Effector memory CD8-positive, alpha-beta T cell (primary cell): ENCODE data around the gene DMAC2L.
"Not testable (repeated sequence)": the region's sequence is repeated elsewhere in the genome, so short reads cannot be mapped to it uniquely, and the experiment has no call there.

Experiments used
- ATAC-seq: fragments of 150-1000 bp; cut with Tn5 transposase; replicated peaks from 2 replicates; pipeline ENCODE4 v1.10.0; 2021; ENCODE audit warnings: mild to moderate bottlenecking, moderate library complexity
- DNase-seq, 3 experiments: peaks; one replicate each; pipeline ENCODE4 v3.0.0; 2021
- H3K27ac Mint-ChIP-seq, 2 donors: one replicate each; pipeline ENCODE4 v1.8.0; 2022; ENCODE audit warnings: mild to moderate bottlenecking in 2 of 2, mixed read lengths in 2 of 2, moderate library complexity in 2 of 2
- H3K27me3 Mint-ChIP-seq, 2 donors: one replicate each; pipeline ENCODE4 v1.8.0; 2022; ENCODE audit warnings: mixed read lengths in 2 of 2
- H3K36me3 Mint-ChIP-seq: one replicate; pipeline ENCODE4 v1.8.0; 2022; ENCODE audit warnings: mild to moderate bottlenecking, moderate library complexity, mixed read lengths; ENCODE audit not compliant: insufficient read depth
- H3K4me1 Mint-ChIP-seq, 2 donors: one replicate each; pipeline ENCODE4 v1.8.0; 2022; ENCODE audit warnings: low read depth in 2 of 2, mixed read lengths in 2 of 2
- H3K4me3 Mint-ChIP-seq, 2 donors: one replicate each; pipeline ENCODE4 v1.8.0; 2022; ENCODE audit warnings: mild to moderate bottlenecking in 2 of 2, mixed read lengths in 2 of 2, moderate library complexity in 2 of 2
- H3K9me3 Mint-ChIP-seq, 2 donors: one replicate each; pipeline ENCODE4 v1.8.0; 2022; ENCODE audit warnings: mixed read lengths in 2 of 2

DMAC2L gene

GRCh38 chr14:50310445-50310844 lies 1.7 kb upstream of the DMAC2L start:
- Mint-ChIP-seq H3K36me3 (peaks cover 18% of the 10 kb centered on the region), H3K27me3 (no peaks in the 10 kb centered on the region), H3K9me3 (no peaks in the 10 kb centered on the region), H3K27ac (no peak overlapping the region), H3K4me1 (peaks cover 17 to 29% of the 10 kb centered on the region in 2 donors), H3K4me3 (peak overlapping the region; percentile 7 to 91)
- ATAC-seq (no peak), DNase-seq (no peak)

- peak overlapping the region; percentile 91 to 94 for H3K4me3 Mint-ChIP-seq
- H3K4me1 Mint-ChIP-seq: peaks cover 21 to 33% of the 10 kb centered on the region in 2 donors
- DNase-seq (no peak), ATAC-seq (no peak)
- no peaks in the 10 kb centered on the region for H3K27me3 Mint-ChIP-seq
- H3K27ac Mint-ChIP-seq: peak overlapping the region; percentile 95 to 98
- peaks cover 18% of the 10 kb centered on the region for H3K36me3 Mint-ChIP-seq
- no peaks in the 10 kb centered on the region for H3K9me3 Mint-ChIP-seq
Observed at GRCh38 chr14:50311337-50311971, 670 bp upstream of the DMAC2L start.

GRCh38 chr14:50312734-50313054 lies 570 bp downstream of the DMAC2L start:
- peaks cover 18% of the 10 kb centered on the region for H3K36me3 Mint-ChIP-seq
- peak overlapping the region; percentile 91 to 94 for H3K4me3 Mint-ChIP-seq
- H3K27me3 Mint-ChIP-seq: no peaks in the 10 kb centered on the region
- peak; percentile 53 for ATAC-seq
- DNase-seq: peak in 1 of 3 experiments; percentile 44
- peaks cover 23 to 42% of the 10 kb centered on the region in 2 donors for H3K4me1 Mint-ChIP-seq
- H3K27ac Mint-ChIP-seq: peak overlapping the region; percentile 95 to 98
- no peaks in the 10 kb centered on the region for H3K9me3 Mint-ChIP-seq

DNA sequence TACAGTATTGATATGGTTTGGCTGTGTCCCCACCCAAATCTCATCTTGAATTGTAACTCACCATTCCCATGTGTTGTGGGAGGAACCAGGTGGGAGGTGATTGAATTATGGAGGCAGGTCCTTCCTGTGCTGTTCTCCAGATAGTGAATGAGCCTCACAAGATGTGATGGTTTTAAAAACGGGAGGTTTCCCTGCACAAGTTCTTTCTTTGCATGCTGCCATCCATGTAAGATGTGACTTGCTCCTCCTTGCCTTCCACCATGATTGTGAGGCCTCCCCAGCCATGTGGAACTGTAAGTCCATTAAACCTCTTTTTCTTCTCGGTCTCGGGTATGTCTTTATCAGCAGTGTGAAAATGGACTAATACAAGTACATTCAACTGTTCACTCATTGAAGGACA lies 2.0 kb downstream of the DMAC2L start:
- Mint-ChIP-seq H3K36me3 (peaks cover 18% of the 10 kb centered on the region), H3K4me1 (peaks cover 23 to 42% of the 10 kb centered on the region in 2 donors), H3K4me3 (peak overlapping the region in 1 of 2 donors; percentile 94)
- not testable (repeated sequence) for H3K27me3 Mint-ChIP-seq, DNase-seq, ATAC-seq, H3K9me3 Mint-ChIP-seq, H3K27ac Mint-ChIP-seq

- Mint-ChIP-seq H3K9me3 (no peaks in the 10 kb centered on the region), H3K27me3 (no peaks in the 10 kb centered on the region), H3K36me3 (peaks cover 11% of the 10 kb centered on the region), H3K4me1 (peaks cover 13 to 25% of the 10 kb centered on the region in 2 donors), H3K27ac (no peak overlapping the region), H3K4me3 (no peak overlapping the region)
- DNase-seq (no peak), ATAC-seq (no peak)
Observed at GRCh38 chr14:50318031-50318626, 6.0 kb downstream of the DMAC2L start.

DNA sequence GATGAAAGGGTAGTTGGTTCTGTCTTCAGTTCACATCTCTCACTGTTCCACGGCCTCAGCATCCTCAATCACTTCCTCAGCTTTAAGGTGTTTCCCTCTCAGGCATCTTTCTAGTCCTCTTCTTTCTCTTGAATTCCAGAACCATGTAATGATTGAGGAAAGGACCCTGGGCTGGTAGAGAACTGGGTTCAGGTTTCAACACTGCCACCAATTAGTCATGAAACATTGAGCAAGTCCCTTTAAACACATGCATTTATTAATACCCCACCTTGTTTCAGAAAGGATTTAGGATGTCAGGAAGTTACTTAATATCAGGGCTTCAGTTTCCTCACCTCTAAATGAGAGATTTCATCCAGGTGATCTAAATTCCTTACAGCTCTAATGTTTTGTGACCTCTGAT lies 7.2 kb downstream of the DMAC2L start:
- no peak for ATAC-seq
- Mint-ChIP-seq H3K27ac (no peak overlapping the region), H3K4me3 (no peak overlapping the region), H3K9me3 (no peaks in the 10 kb centered on the region), H3K27me3 (no peaks in the 10 kb centered on the region), H3K36me3 (peaks cover 16% of the 10 kb centered on the region), H3K4me1 (peaks cover 7 to 15% of the 10 kb centered on the region in 2 donors)
- no peak for DNase-seq

DNA sequence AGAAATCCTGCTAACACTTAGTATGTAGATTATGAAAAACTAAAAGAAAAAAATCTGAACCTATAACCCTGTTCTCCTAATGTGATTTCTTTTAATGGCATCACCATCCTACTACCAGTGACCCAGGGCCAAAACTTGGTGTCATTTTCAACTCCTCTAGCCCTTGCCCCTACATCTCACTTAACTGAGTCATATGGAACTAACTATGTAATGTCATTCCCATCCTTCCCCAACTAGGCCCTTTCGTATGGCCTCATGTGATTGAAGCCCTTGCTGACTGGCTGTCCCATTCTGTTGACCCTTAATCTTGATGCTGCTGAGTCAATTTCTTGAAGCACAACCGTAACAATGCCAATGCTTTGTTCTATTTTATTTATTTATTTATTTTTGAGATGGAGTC lies 7.6 kb downstream of the DMAC2L start:
- Mint-ChIP-seq H3K27me3 (no peaks in the 10 kb centered on the region), H3K4me3 (no peak overlapping the region), H3K9me3 (no peaks in the 10 kb centered on the region), H3K4me1 (peaks cover 6 to 13% of the 10 kb centered on the region in 2 donors), H3K36me3 (peaks cover 14% of the 10 kb centered on the region), H3K27ac (no peak overlapping the region)
- no peak for DNase-seq
- no peak for ATAC-seq

- DNase-seq (no peak), ATAC-seq (no peak)
- H3K27ac Mint-ChIP-seq: no peak overlapping the region
- peaks cover 17% of the 10 kb centered on the region for H3K36me3 Mint-ChIP-seq
- no peaks in the 10 kb centered on the region for H3K9me3 Mint-ChIP-seq
- H3K27me3 Mint-ChIP-seq: no peaks in the 10 kb centered on the region
- no peak overlapping the region for H3K4me3 Mint-ChIP-seq
- peaks cover 6 to 13% of the 10 kb centered on the region in 2 donors for H3K4me1 Mint-ChIP-seq
Observed at GRCh38 chr14:50320283-50320682, 8.2 kb downstream of the DMAC2L start.

DNA sequence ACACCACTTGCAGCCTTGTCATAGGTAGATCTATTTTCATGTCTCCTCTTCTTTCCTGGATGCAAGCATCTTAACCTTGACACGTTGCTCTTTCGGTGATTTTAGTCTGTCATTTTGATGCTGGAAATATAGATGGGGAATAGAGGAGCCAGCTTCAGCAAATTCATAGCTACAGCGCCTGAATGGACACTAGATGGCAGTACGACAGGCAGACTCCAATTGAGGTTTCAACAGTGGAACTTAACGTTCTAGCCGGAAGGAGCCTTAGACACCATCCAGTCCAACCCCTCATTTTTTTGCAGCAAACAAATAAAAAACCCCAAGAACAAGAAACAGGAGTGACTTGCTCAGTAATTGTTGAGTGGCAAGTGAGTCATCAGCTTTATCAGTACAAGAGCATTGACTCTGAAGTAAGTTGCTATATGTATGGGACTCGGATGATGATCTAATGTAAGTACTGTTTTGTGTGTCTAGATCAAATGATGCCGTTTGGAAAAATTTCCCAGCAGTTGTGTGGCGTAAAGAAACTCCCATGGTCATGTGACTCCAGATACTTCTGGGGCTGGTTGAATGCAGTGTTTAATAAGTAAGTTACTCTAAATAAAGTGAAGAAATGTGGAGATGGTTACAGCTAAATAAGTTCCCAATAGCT lies 9.0 kb downstream of the DMAC2L start:
- DNase-seq: peak; percentile 63 to 69 (median 63)
- no peak overlapping the region for H3K27ac Mint-ChIP-seq
- no peaks in the 10 kb centered on the region for H3K27me3 Mint-ChIP-seq

GRCh38 chr14:50331596-50331995 lies 19.5 kb downstream of the DMAC2L start:
- no peak for ATAC-seq
- Mint-ChIP-seq H3K9me3 (no peaks in the 10 kb centered on the region), H3K27ac (peak overlapping the region in 1 of 2 donors; percentile 45), H3K4me3 (no peak overlapping the region), H3K4me1 (peaks cover 7 to 9% of the 10 kb centered on the region in 2 donors), H3K27me3 (no peaks in the 10 kb centered on the region), H3K36me3 (peaks cover 18% of the 10 kb centered on the region)
- no peak for DNase-seq

More for the DNA sequence above, 9.0 kb downstream of the DMAC2L start:
- Mint-ChIP-seq H3K9me3 (no peaks in the 10 kb centered on the region), H3K4me1 (peaks cover 5 to 12% of the 10 kb centered on the region in 2 donors), H3K36me3 (peaks cover 24% of the 10 kb centered on the region), H3K4me3 (no peak overlapping the region)
- ATAC-seq: peak; percentile 98

DNA sequence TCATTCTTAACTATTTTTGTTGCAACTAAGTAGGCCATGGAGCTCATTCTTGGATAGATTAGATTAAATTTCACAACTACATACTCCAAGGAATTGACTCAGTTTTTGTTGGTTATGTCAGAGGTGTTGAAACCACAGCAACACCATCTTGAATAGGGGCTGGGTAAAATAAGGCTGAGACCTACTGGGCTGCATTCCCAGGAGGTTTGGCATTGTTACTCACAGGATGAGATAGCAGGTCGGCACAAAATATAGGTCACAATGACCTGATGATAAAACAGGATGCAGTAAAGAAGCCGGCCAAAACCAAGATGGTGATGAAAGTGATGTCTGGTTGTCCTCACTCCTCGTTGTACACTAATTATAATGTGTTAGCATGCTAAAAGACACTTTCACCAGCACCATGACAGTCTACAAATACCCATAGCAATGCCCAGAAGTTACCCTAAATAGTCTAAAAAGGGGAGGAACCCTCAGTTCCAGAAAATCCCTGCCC lies 20.9 kb downstream of the DMAC2L start:
- Mint-ChIP-seq H3K4me1 (peaks cover 7 to 9% of the 10 kb centered on the region in 2 donors), H3K4me3 (no peak overlapping the region), H3K27ac (no peak overlapping the region), H3K9me3 (no peaks in the 10 kb centered on the region), H3K27me3 (no peaks in the 10 kb centered on the region), H3K36me3 (peaks cover 15% of the 10 kb centered on the region)
- DNase-seq (no peak), ATAC-seq (peak; percentile 17)

- peak overlapping the region in 1 of 2 donors; percentile 82 for H3K27ac Mint-ChIP-seq
- H3K27me3 Mint-ChIP-seq: no peaks in the 10 kb centered on the region
- ATAC-seq (no peak), DNase-seq (no peak)
- H3K4me1 Mint-ChIP-seq: peaks cover 7 to 9% of the 10 kb centered on the region in 2 donors
- H3K9me3 Mint-ChIP-seq: no peaks in the 10 kb centered on the region
- peaks cover 19% of the 10 kb centered on the region for H3K36me3 Mint-ChIP-seq
- H3K4me3 Mint-ChIP-seq: no peak overlapping the region
Observed at GRCh38 chr14:50334211-50334610, 22.1 kb downstream of the DMAC2L start.

DNA sequence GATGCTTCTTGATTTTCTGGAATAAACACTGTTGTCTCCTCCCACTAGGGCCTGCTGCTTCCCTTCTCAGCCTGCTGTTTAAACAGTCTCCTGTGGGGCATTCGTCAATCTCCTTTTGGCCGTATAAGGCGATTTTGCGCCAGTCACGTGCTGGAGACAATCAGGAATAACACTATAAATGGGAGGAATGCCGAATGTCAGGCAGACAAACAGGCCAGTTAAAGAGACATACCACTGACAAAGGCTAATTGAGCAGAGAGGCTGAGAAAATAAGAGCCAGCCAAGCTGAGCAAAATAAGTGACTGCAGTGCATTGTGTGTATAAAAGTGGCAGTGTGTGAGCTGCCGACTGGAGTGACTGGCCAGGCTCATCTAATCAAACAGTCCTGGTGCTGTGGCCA lies 23.3 kb downstream of the DMAC2L start:
- no peak for DNase-seq
- H3K9me3 Mint-ChIP-seq: no peaks in the 10 kb centered on the region
- no peak overlapping the region for H3K4me3 Mint-ChIP-seq
- H3K4me1 Mint-ChIP-seq: peaks cover 7 to 9% of the 10 kb centered on the region in 2 donors
- no peaks in the 10 kb centered on the region for H3K27me3 Mint-ChIP-seq
- peaks cover 16% of the 10 kb centered on the region for H3K36me3 Mint-ChIP-seq
- H3K27ac Mint-ChIP-seq: peak overlapping the region; percentile 82 to 85
- ATAC-seq: no peak
